NCI-H526 (cell line): ENCODE data around the gene MBP.
"Not testable (repeated sequence)": the region's sequence is repeated elsewhere in the genome, so short reads cannot be mapped to it uniquely, and the experiment has no call there.

Source experiments
- DNase-seq, 2 experiments: peaks; one replicate each; lab custom pipeline; 2025; lab: John Stamatoyannopoulos, UW

Gene MBP

GRCh38 chr18:76972846-76973519, 159.6 kb downstream of the MBP start:
- no peak for DNase-seq

GRCh38 chr18:76972241-76972640, 160.3 kb downstream of the MBP start:
- no peak for DNase-seq

- no peak for DNase-seq
These were observed 161.6 kb downstream of the MBP start for GRCh38 chr18:76970770-76971559.

- DNase-seq = no peak
These were observed 164.7 kb downstream of the MBP start for GRCh38 chr18:76967721-76968472.

- DNase-seq = not testable (repeated sequence)
These were observed 165.3 kb downstream of the MBP start for GRCh38 chr18:76967299-76967698.

- DNase-seq = not testable (repeated sequence)
These were observed 166.9 kb downstream of the MBP start for GRCh38 chr18:76965555-76966151.

- DNase-seq = no peak
These were observed 168.6 kb downstream of the MBP start for GRCh38 chr18:76963936-76964335.

- no peak for DNase-seq
These were observed 169.7 kb downstream of the MBP start for GRCh38 chr18:76962851-76963250.

- DNase-seq = peak in 1 of 2 experiments; percentile 7
These were observed 172.0 kb downstream of the MBP start for GRCh38 chr18:76960528-76961035.

- DNase-seq = no peak
These were observed 173.0 kb downstream of the MBP start for GRCh38 chr18:76959605-76960004.

GRCh38 chr18:76958692-76959341, 173.8 kb downstream of the MBP start:
- DNase-seq = no peak

- no peak for DNase-seq
These were observed 174.9 kb downstream of the MBP start for GRCh38 chr18:76957384-76958355.

GRCh38 chr18:76956648-76957047, 175.9 kb downstream of the MBP start:
- no peak for DNase-seq

GRCh38 chr18:76955524-76956170, 176.9 kb downstream of the MBP start:
- DNase-seq = no peak

GRCh38 chr18:76953583-76954233, 178.9 kb downstream of the MBP start:
- no peak for DNase-seq

- DNase-seq = no peak
These were observed 179.4 kb downstream of the MBP start for GRCh38 chr18:76953156-76953555.

GRCh38 chr18:76952747-76953146, 179.8 kb downstream of the MBP start:
- no peak for DNase-seq

GRCh38 chr18:76951456-76952247, 180.9 kb downstream of the MBP start:
- no peak for DNase-seq

- no peak for DNase-seq
These were observed 184.2 kb downstream of the MBP start for GRCh38 chr18:76948345-76948744.
